Activated CD4-positive, alpha-beta memory T cell treated with anti-CD3 and anti-CD28 coated beads for 36 hours (primary cell): Measurements from ENCODE around the gene BNC2. TPM values are rescaled to one million over a fixed set of nuclear protein-coding genes. Genes with fewer than 3 reads are reported as not detected.
"Not testable (repeated sequence)": the region's sequence is repeated elsewhere in the genome, so short reads cannot be mapped to it uniquely, and the experiment has no call there.

Source experiments
- CTCF ChIA-PET: fragments of 350-600 bp; sonication (Branson Sonifier 250); formaldehyde crosslinking; loops from one replicate; lab custom pipeline; 2021; ENCODE audit warnings: antibody characterized with exemption, inconsistent platforms; lab: Charles Lee
- POLR2A ChIA-PET: fragments of 350-600 bp; sonication (Branson Sonifier 250); formaldehyde crosslinking; loops from one replicate; lab custom pipeline; 2021; ENCODE audit warnings: antibody characterized with exemption; lab: Charles Lee
- DNase-seq: peaks from one replicate; pipeline ENCODE4 v3.0.0-alpha.2; 2020
- H3K27ac Mint-ChIP-seq: one replicate; pipeline ENCODE4 v1.8.0; 2021; ENCODE audit warnings: mixed read lengths
- H3K27me3 Mint-ChIP-seq: one replicate; pipeline ENCODE4 v1.8.0; 2021; ENCODE audit warnings: mixed read lengths
- H3K36me3 Mint-ChIP-seq: one replicate; pipeline ENCODE4 v1.8.0; 2021; ENCODE audit warnings: mixed read lengths
- H3K4me1 Mint-ChIP-seq: one replicate; pipeline ENCODE4 v1.8.0; 2021; ENCODE audit warnings: low read depth, mixed read lengths
- H3K4me3 Mint-ChIP-seq: one replicate; pipeline ENCODE4 v1.8.0; 2021; ENCODE audit warnings: mild to moderate bottlenecking, mixed read lengths
- H3K9me3 Mint-ChIP-seq: one replicate; pipeline ENCODE4 v1.8.0; 2021; ENCODE audit warnings: mixed read lengths
- intact Hi-C: fragments of 100-400 bp; cut with micrococcal nuclease; formaldehyde crosslinking; loops from one replicate; pipeline ENCODE4 v1.15.1; 2023
- total RNA-seq, 2 experiments: library from RNA; stranded (reverse); gene quantifications; one replicate each; pipeline ENCODE4 v1.2.3, GENCODE V29; 2021

Gene BNC2
- total RNA-seq, 2 experiments from 2014 or later: not detected

DNA sequence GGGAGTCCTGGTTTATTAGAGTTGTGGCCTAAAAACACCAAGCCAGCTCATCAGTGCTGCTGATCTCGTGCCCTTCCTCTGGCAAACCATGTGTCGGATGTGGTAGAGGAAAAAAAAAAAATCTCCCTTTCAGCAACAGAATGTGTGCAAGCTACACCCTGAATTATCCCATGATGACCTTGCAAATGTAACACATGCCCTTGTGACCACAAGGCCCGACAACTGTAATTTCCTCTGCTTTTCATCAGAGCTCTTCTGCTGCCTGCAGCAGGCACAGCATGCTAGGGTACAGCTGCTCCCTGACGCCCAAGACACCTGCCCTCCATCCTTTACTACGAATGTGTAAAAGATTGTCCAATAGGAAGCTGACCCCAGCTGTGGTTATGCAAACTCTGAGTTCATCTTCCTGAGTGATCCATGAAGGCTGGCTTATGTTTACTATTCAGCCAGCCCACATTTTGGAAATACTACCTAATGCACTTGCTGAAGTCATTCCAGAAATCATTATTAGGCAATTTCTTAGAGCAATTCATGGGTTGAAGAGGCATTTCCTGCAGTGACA, 14.6 kb upstream of the BNC2 start:
- peaks cover 30% of the 10 kb centered on the region for H3K9me3 Mint-ChIP-seq
- no peak for DNase-seq
- CTCF ChIA-PET: no interaction called here
- no peak overlapping the region for H3K4me3 Mint-ChIP-seq
- no peaks in the 10 kb centered on the region for H3K36me3 Mint-ChIP-seq
- intact Hi-C loops: no loop called here
- no peaks in the 10 kb centered on the region for H3K4me1 Mint-ChIP-seq
- POLR2A ChIA-PET: no interaction called here
- no peak overlapping the region for H3K27ac Mint-ChIP-seq
- no peaks in the 10 kb centered on the region for H3K27me3 Mint-ChIP-seq

DNA sequence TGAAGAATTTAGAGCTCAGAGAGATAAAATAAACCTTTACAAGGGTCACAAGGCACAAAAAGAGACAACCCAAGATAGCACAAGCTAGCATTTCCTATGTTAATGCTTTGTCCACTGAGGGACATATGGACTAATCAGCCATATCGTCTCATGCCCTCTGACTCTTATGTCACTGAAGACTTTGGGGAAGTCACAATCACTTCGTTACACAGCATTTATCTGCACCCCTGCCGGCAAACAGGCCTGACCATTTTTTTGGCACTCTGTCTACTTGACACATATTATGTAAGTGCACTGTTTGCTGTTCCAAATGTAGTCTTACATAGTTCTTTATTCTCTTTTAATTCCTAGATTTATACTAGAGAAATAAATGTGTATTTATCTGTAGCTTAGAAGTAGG, 13.9 kb upstream of the BNC2 start:
- H3K4me3 Mint-ChIP-seq: no peak overlapping the region
- POLR2A ChIA-PET: no interaction called here

DNA sequence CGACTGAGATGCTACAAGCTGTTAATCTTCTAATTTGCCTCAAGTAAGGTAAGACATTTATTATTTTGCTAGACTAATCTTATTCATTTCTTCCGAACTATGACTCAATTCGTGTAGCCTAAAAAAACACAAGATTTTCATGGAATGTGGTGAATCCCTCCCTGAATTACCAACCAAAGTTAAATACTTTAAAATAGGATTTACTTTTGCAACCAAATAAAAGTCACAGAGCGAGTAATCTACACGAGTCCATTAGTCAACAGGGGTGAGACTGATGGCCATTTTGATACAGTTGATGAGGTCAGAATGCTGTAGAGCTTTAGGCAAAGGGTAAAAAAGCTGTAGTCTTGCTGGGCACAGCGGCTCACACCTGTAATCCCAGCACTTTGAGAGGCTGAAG, 13.1 kb upstream of the BNC2 start:
- H3K27ac Mint-ChIP-seq: no peak overlapping the region
- H3K4me1 Mint-ChIP-seq: no peaks in the 10 kb centered on the region
- intact Hi-C loops: no loop called here
- POLR2A ChIA-PET: no interaction called here
- no peaks in the 10 kb centered on the region for H3K36me3 Mint-ChIP-seq
- H3K9me3 Mint-ChIP-seq: peaks cover 30% of the 10 kb centered on the region
- no peak overlapping the region for H3K4me3 Mint-ChIP-seq
- no peaks in the 10 kb centered on the region for H3K27me3 Mint-ChIP-seq
- no peak for DNase-seq
- CTCF ChIA-PET: no interaction called here

More for the DNA sequence above, 13.9 kb upstream of the BNC2 start:
- H3K27me3 Mint-ChIP-seq: no peaks in the 10 kb centered on the region
- no peaks in the 10 kb centered on the region for H3K4me1 Mint-ChIP-seq
- DNase-seq: no peak
- CTCF ChIA-PET: interaction anchor here (0.7 kb wide), 1 partner anchor 181 kb away, joined by 3 read pairs; no protein-coding TSS in a partner anchor
- no peaks in the 10 kb centered on the region for H3K36me3 Mint-ChIP-seq
- no peak overlapping the region for H3K27ac Mint-ChIP-seq
- H3K9me3 Mint-ChIP-seq: peaks cover 30% of the 10 kb centered on the region
- intact Hi-C loops: no loop called here

DNA sequence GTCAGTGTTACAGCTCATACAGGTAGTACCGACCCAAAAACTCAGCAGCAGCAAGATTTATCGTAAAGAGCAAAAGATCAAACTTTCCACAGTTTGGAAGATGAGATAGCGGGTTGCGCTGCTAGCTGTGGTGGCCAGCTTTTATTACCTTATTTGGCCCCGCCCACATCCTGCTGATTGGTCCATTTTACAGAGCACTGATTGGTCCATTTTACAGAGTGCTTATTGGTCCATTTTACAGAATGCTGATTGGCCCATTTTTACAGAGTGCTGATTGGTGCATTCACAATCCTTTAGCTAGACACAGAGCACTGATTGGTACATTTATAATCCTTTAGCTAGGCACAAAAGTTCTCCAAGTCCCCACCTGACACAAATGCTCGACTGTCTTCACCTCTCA, 12.0 kb upstream of the BNC2 start:
- intact Hi-C loops: not testable (repeated sequence)

DNA sequence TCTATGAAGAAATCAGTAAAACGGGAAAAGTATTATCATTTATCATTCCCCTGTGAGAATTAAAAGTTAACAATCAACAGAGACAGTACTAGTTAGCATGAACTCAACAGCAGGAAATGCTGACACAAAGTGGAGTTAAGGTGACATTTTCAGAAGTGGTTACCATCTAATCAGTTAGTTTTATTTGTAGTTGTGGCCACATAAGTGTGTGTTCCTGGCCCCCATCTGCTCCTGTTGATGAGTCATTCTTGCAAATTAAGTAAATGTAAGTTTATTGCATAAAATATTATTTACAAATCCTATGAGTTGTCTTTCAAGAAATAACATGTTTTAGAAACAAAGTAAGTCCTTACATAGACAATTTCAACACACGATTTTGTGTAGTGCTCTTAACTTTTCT, 8.9 kb upstream of the BNC2 start:
- CTCF ChIA-PET: no interaction called here
- peaks cover 24% of the 10 kb centered on the region for H3K9me3 Mint-ChIP-seq
- H3K4me3 Mint-ChIP-seq: no peak overlapping the region
- H3K27ac Mint-ChIP-seq: no peak overlapping the region
- intact Hi-C loops: no loop called here
- DNase-seq: no peak
- H3K36me3 Mint-ChIP-seq: no peaks in the 10 kb centered on the region
- H3K27me3 Mint-ChIP-seq: no peaks in the 10 kb centered on the region
- H3K4me1 Mint-ChIP-seq: no peaks in the 10 kb centered on the region
- POLR2A ChIA-PET: no interaction called here

More for the DNA sequence above, 12.0 kb upstream of the BNC2 start:
- H3K27ac Mint-ChIP-seq, POLR2A ChIA-PET, CTCF ChIA-PET, H3K4me3 Mint-ChIP-seq, H3K27me3 Mint-ChIP-seq, H3K36me3 Mint-ChIP-seq, H3K4me1 Mint-ChIP-seq, DNase-seq: not testable (repeated sequence)
- H3K9me3 Mint-ChIP-seq: peaks cover 27% of the 10 kb centered on the region

DNA sequence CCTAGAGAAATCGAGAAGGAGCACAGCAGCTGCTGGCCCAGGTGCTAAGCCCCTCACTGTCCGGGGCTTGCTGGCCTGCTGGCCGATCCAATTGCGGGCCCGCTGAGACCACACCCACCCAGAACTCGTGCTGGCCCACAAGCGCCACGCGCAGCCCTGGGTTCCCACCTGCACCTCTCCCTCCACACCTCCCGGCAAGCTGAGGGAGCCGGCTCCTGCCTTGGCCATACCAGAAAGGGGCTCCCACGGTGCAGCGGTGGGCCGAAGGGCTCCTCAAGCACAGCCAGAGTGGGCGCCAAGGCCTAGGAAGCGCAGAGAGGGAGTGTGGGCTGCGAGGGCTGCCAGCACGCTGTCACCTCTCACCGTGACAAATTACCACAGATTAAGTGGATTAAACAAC, 6.8 kb upstream of the BNC2 start:
- DNase-seq: no peak
- no peak overlapping the region for H3K4me3 Mint-ChIP-seq
- POLR2A ChIA-PET: no interaction called here
- H3K4me1 Mint-ChIP-seq: no peaks in the 10 kb centered on the region
- peaks cover 8% of the 10 kb centered on the region for H3K27me3 Mint-ChIP-seq
- no peaks in the 10 kb centered on the region for H3K36me3 Mint-ChIP-seq
- peaks cover 15% of the 10 kb centered on the region for H3K9me3 Mint-ChIP-seq
- no peak overlapping the region for H3K27ac Mint-ChIP-seq
- CTCF ChIA-PET: no interaction called here
- intact Hi-C loops: no loop called here

DNA sequence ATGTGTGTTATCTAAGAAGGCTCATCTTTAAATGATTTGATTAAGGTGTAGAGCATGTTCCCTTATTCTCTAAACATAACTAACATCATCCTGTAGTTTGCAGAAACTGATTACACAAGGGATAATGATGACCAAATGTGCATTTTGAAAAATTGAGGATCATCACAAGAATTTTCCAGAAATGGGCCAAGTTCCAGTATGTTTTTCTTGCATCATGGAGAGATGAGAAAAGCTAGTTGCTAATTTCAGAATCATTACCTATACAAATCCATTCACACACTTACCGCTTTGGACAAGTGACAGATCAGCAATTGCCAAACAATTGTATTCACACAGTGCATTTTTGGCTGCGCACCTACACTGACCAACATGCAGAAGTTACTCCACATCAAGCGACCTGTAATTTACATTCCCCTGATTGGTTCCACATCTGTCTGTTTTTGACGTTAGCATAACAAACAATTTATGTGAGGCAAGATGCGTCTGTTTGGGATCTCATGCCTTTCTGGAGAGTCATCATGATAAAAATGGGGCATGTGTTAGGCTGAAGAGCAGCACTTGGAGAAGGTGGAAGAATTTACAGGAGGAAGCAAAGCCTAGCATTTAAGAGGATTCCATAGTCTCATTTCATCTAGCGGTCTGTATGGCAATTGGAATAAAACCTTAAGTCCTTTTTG, 2.8 kb upstream of the BNC2 start:
- Mint-ChIP-seq H3K9me3 (peaks cover 2% of the 10 kb centered on the region), H3K36me3 (no peaks in the 10 kb centered on the region), H3K4me1 (peaks cover 2% of the 10 kb centered on the region), H3K27me3 (peaks cover 28% of the 10 kb centered on the region), H3K4me3 (no peak overlapping the region), H3K27ac (no peak overlapping the region)
- CTCF ChIA-PET: no interaction called here
- DNase-seq: no peak
- POLR2A ChIA-PET: no interaction called here
- intact Hi-C loops: no loop called here

DNA sequence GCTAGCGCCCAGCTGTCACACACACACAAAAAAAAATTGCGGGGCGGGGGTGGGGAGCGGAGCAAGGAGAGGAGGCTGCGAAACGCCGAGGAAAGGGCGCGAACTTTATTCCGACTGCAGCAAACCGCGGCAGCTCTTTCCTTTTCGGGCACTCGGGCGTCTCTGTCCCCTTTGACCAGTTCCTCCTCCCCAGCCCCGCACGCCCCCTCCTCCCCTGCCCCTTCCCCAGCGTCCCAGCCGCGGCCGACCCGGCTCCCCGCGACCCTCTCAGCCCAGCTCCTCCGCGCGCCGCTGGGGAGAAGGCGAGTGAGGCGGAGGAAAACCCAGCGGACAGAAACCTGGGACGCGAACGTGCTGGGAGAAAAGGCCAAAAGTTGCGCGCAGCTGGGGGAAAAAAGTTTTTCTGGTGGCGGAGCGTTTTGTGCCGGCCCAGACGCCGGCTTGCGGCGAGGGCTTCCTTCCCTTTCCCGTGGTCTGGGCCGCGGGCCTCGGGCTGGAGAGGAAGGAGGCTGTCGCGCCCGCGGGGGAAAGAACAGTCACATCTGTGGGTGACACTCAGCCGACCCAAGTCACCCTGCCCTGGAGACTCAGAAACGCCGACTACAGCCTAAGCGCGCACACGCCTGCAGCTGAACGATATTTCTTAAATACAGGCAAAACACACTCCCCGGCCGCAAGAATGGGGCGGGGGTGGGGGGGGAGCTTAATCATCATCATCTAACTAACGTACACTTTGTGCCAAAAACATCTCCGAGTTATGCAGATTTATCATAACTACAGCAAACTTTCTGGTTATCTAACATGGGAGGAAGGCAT, 1.1 kb upstream of the BNC2 start:
- Mint-ChIP-seq H3K27me3 (peaks cover 31% of the 10 kb centered on the region), H3K4me3 (no peak overlapping the region), H3K4me1 (peaks cover 2% of the 10 kb centered on the region), H3K9me3 (peaks cover under 1% of the 10 kb centered on the region), H3K36me3 (no peaks in the 10 kb centered on the region), H3K27ac (no peak overlapping the region)
- CTCF ChIA-PET: no interaction called here
- DNase-seq: no peak
- POLR2A ChIA-PET: no interaction called here
- intact Hi-C loops: no loop called here

DNA sequence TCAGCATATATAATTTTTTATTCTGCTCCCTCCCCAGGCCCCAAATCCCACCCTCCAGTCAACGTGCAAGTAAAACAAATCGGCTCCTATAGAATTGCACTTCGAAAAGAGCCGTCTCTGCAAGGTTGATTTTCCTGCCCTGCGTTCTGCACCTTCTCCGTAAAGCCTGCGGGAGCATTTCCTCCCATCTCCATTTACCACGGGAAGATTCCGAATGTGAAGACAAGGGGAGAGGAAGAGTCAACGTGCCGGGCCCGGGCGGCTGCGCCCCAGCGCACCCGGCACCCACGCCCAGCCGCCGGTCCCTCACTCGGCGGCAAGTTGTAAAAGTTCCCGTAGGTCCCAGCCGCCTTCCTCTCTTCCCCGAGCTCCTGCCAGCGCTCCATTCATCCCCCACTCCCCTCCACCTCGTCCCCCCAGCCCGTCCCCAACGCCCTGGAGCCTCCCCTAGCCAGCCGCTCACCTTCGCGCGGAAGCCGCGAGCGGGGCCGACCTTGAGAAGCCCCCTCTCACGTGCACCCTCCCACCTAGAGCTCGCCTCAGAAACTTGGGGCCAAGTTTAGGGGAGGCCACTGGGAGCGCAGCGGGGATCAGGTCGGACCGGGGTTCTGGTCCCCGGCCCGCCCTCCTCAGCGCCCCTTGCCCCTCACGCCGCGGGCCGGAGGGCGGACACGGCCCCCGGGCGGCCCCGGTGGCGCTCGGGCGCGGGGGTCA, 431 bp downstream of the BNC2 start:
- CTCF ChIA-PET: no interaction called here
- intact Hi-C loops: no loop called here

DNA sequence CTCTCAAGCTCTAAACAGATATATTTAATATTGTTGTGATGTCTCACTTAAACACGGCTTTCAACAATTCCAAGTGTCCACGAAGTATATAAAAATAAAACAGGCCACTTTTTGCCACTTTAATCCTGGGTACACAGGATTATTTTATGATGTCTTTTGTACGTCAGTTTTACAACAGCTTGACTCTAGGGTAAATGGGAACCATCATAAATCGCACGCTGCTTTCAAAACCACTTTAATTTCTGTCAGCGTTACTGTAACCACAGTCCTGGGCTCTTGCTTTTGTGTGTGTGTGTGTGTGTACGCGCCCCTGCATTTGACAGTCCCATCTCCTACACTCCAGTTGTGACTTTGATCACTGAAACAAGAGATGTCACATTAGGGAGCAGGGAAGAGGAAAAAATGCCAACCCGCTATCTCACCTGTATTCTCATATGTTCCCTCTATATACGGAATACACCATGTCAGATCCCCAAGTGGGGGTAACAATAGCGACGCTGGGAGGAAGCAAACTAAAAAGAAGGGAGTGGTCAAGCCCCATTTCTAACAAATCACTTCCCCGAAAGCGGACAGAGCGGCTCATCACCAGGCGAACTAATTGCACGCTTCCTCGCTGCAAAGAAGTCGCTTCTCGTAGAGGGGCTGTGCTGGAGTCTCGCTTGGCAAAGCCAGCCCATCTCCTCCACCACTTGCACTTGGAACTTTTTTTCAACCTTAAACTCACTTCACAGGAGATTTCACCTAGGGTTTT, 1.2 kb downstream of the BNC2 start:
- Mint-ChIP-seq H3K27me3 (peaks cover 31% of the 10 kb centered on the region), H3K9me3 (no peaks in the 10 kb centered on the region), H3K36me3 (no peaks in the 10 kb centered on the region), H3K4me3 (no peak overlapping the region), H3K4me1 (peaks cover 2% of the 10 kb centered on the region), H3K27ac (no peak overlapping the region)
- DNase-seq: no peak
- ChIA-PET CTCF (no interaction called here), POLR2A (no interaction called here)
- intact Hi-C loops: no loop called here

More for the DNA sequence above, 431 bp downstream of the BNC2 start:
- H3K36me3 Mint-ChIP-seq: no peaks in the 10 kb centered on the region
- no peaks in the 10 kb centered on the region for H3K9me3 Mint-ChIP-seq
- H3K4me3 Mint-ChIP-seq: no peak overlapping the region
- H3K27ac Mint-ChIP-seq: no peak overlapping the region
- no peak for DNase-seq
- POLR2A ChIA-PET: no interaction called here
- H3K27me3 Mint-ChIP-seq: peaks cover 31% of the 10 kb centered on the region
- peaks cover 2% of the 10 kb centered on the region for H3K4me1 Mint-ChIP-seq

DNA sequence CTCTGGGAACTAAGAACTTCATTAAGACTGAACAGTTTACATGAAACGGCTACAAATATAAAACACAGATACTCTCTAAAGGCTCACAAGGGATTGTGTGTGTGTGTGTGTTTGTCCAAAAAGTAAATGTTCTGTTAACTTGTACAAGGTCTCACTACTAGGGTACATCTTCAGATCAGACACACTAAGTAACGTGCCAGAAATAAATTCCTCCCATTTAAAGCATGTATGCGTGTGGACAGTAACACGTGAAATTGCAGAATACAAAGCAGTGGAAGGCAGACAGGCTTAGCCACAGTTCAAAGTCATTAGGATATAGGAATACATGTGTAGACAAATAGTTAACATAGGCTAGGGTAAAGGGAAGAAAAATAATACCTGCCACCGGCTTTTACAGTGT, 1.8 kb downstream of the BNC2 start:
- H3K4me3 Mint-ChIP-seq: no peak overlapping the region
- CTCF ChIA-PET: no interaction called here
- intact Hi-C loops: no loop called here

More for the DNA sequence above, 1.8 kb downstream of the BNC2 start:
- peaks cover 31% of the 10 kb centered on the region for H3K27me3 Mint-ChIP-seq
- H3K9me3 Mint-ChIP-seq: no peaks in the 10 kb centered on the region
- no peaks in the 10 kb centered on the region for H3K36me3 Mint-ChIP-seq
- POLR2A ChIA-PET: no interaction called here
- H3K27ac Mint-ChIP-seq: no peak overlapping the region
- DNase-seq: no peak
- peaks cover 2% of the 10 kb centered on the region for H3K4me1 Mint-ChIP-seq
